ENCODE measurements around the gene HHATL. TPM values are rescaled to one million over a fixed set of nuclear protein-coding genes. Genes with fewer than 3 reads are reported as not detected.

Gene HHATL
- total RNA-seq, 1 donor from 2014 or later, result not detected

DNA sequence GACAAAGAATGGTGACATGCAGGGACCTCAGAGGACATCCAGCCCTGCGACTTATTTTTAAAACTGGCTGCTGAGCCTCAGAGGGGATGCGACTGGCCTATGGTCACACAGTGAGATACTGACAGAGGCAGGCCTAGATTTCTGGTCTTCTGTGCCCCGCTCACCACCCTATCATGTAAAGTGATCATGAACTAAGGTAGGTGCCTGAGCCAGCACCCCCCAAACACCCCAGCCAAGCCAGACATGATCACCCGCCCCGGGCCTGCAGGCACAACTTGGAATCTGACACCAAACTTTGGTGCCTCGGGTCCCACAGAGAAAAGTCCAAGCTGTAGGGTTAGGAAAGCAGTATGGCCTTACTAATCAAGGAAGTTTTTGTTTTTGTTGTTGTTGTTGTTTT, 33.9 kb upstream of the HHATL start:
- TF ChIP-seq, protein P1, sequence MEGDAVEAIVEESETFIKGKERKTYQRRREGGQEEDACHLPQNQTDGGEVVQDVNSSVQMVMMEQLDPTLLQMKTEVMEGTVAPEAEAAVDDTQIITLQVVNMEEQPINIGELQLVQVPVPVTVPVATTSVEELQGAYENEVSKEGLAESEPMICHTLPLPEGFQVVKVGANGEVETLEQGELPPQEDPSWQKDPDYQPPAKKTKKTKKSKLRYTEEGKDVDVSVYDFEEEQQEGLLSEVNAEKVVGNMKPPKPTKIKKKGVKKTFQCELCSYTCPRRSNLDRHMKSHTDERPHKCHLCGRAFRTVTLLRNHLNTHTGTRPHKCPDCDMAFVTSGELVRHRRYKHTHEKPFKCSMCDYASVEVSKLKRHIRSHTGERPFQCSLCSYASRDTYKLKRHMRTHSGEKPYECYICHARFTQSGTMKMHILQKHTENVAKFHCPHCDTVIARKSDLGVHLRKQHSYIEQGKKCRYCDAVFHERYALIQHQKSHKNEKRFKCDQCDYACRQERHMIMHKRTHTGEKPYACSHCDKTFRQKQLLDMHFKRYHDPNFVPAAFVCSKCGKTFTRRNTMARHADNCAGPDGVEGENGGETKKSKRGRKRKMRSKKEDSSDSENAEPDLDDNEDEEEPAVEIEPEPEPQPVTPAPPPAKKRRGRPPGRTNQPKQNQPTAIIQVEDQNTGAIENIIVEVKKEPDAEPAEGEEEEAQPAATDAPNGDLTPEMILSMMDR (IDR thresholded peaks at IDR 0.05; ENCODE audit: unreplicated experiment), result no peak
- H3K9me3 Mint-ChIP-seq (ENCODE audit: low read depth), result peaks cover 3% of the 10 kb centered on the region
- no peaks in the 10 kb centered on the region for H3K36me3 Mint-ChIP-seq (ENCODE audit: insufficient read depth)
- no peak overlapping the region for H3K27ac Mint-ChIP-seq
- H3K4me1 Mint-ChIP-seq (ENCODE audit: low read depth), result peaks cover 9% of the 10 kb centered on the region
- no peak for DNase-seq (ENCODE audit: low spot score, unreplicated experiment)
- no peak overlapping the region for H3K4me3 Mint-ChIP-seq (ENCODE audit: low read depth)
- H3K27me3 Mint-ChIP-seq, result no peaks in the 10 kb centered on the region

DNA sequence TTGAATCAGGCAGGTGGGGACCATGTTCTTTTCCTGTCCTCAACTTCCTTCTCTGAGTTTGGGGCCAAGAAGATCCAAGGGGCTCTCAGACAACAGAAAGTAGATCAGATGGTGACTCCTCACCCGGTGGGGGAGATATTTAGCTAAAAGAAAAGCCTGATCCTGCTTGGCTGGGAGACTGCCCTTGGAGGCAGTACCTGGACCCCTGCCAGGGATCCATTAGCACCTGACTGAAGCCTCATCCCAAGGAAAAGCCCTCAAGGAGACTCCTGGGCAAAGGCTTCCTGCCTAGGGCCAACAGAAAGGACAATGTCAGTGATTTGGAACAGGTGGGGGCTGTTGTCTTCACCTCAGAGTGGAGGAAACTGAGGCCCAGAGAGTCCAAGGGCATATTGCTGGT, 33.5 kb upstream of the HHATL start:
- H3K27ac Mint-ChIP-seq, result no peak overlapping the region
- no peaks in the 10 kb centered on the region for H3K27me3 Mint-ChIP-seq
- H3K9me3 Mint-ChIP-seq (ENCODE audit: low read depth), result peaks cover 3% of the 10 kb centered on the region
- H3K36me3 Mint-ChIP-seq (ENCODE audit: insufficient read depth), result no peaks in the 10 kb centered on the region
- H3K4me1 Mint-ChIP-seq (ENCODE audit: low read depth), result peaks cover 9% of the 10 kb centered on the region
- DNase-seq (ENCODE audit: low spot score, unreplicated experiment), result no peak
- no peak overlapping the region for H3K4me3 Mint-ChIP-seq (ENCODE audit: low read depth)
- TF ChIP-seq, protein P1 (IDR thresholded peaks at IDR 0.05; ENCODE audit: unreplicated experiment), result no peak

DNA sequence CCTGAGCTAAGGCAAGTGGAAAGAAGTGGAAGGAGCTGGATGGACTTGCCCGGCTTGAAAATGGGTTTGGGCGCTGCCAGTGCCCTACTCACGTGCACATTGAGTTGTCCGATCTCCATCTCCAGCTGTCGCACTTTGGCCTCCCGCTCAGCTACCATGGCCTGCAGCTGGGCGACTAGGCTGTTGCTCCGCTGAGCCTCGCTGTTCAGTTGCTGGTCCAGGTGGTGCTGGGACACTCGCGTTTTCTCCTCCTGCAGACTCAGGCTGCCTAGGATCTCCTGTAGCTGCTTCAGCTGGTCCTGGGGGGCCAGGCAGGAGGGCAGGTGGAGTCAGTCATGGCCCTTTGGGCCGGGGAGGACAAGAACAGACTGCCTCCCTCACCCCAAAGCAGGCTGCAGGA, 33.0 kb upstream of the HHATL start:
- DNase-seq (ENCODE audit: low spot score, unreplicated experiment), result no peak
- H3K27ac Mint-ChIP-seq, result no peak overlapping the region
- H3K4me3 Mint-ChIP-seq (ENCODE audit: low read depth), result no peak overlapping the region
- H3K9me3 Mint-ChIP-seq (ENCODE audit: low read depth), result peaks cover 3% of the 10 kb centered on the region
- H3K36me3 Mint-ChIP-seq (ENCODE audit: insufficient read depth), result no peaks in the 10 kb centered on the region
- TF ChIP-seq, protein P1 (IDR thresholded peaks at IDR 0.05; ENCODE audit: unreplicated experiment), result no peak
- peaks cover 9% of the 10 kb centered on the region for H3K4me1 Mint-ChIP-seq (ENCODE audit: low read depth)
- no peaks in the 10 kb centered on the region for H3K27me3 Mint-ChIP-seq

DNA sequence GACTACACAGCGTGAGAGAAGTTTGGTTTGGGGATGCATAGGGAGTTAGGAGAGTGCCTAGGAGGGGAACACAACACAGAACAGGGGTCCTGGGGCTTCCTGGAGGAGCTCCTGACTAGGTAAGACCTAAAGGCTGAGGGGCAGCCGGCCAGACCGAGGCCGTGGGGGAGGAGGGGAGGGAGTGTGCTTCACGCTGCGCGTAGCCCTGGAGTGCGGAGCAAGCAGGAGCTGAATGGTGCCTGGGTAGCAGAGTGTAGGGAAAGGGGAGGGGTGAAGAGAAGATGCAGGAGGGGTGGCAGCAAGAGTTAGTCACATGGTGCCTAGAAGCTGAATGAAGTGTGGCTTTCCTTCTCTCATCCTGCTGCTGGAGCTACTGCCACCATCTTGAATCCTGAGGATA, 32.4 kb upstream of the HHATL start:
- no peak overlapping the region for H3K4me3 Mint-ChIP-seq (ENCODE audit: low read depth)
- H3K4me1 Mint-ChIP-seq (ENCODE audit: low read depth), result peaks cover 9% of the 10 kb centered on the region
- no peak for DNase-seq (ENCODE audit: low spot score, unreplicated experiment)
- no peak overlapping the region for H3K27ac Mint-ChIP-seq
- peaks cover 3% of the 10 kb centered on the region for H3K9me3 Mint-ChIP-seq (ENCODE audit: low read depth)
- no peaks in the 10 kb centered on the region for H3K36me3 Mint-ChIP-seq (ENCODE audit: insufficient read depth)
- no peaks in the 10 kb centered on the region for H3K27me3 Mint-ChIP-seq
- TF ChIP-seq, protein P1 (IDR thresholded peaks at IDR 0.05; ENCODE audit: unreplicated experiment), result no peak

DNA sequence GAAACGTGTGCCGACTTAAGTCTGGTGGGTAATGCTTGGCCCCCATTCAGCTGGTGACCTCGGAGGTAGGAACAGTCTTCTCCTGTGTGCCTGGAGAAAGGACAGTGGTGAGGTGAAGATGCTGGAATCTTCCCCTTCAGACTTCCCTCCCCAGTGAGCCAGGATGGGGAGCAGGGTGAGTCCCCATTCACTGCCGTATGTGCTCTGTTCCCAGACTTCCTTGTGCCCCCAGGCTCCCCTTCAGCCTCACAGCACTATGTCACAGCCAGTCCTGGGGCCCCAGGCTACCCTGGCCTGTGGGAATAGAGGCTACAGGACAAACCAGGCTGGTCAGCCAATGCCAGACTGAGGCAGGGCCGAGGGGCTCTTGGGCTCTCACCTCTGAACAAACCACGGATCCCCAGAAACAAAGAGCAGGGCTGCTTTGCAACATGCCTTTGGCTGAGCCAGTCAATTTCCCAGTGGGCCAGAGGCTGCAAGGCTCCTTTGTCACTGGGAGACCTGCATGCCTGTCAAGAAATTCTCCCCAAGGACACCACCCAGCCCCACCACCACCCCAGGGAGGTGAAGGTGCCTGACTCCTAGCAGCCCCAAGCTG, 31.8 kb upstream of the HHATL start:
- peaks cover 3% of the 10 kb centered on the region for H3K9me3 Mint-ChIP-seq (ENCODE audit: low read depth)
- no peak overlapping the region for H3K27ac Mint-ChIP-seq
- no peak overlapping the region for H3K4me3 Mint-ChIP-seq (ENCODE audit: low read depth)
- TF ChIP-seq, protein P1 (IDR thresholded peaks at IDR 0.05; ENCODE audit: unreplicated experiment), result no peak
- no peaks in the 10 kb centered on the region for H3K36me3 Mint-ChIP-seq (ENCODE audit: insufficient read depth)
- DNase-seq (ENCODE audit: low spot score, unreplicated experiment), result no peak
- no peaks in the 10 kb centered on the region for H3K27me3 Mint-ChIP-seq
- H3K4me1 Mint-ChIP-seq (ENCODE audit: low read depth), result peaks cover 9% of the 10 kb centered on the region

Data from progenitor cell of endocrine pancreas (in vitro differentiated cells).